Suprapubic skin (tissue), 4 donors: ENCODE data around the gene CASS4. TPM values are rescaled to one million over a fixed set of nuclear protein-coding genes. Genes with fewer than 3 reads are reported as not detected.

Experiments used
- DNase-seq, 2 donors: peaks; one replicate each; pipeline ENCODE4 v3.0.0-alpha.2; 2019; ENCODE audit warnings: low spot score in 2 of 2
- H3K27ac ChIP-seq: fragments of 200-600 bp; sonication (generic); one replicate; pipeline ENCODE4 v1.5.1; 2019
- H3K27me3 ChIP-seq: fragments of 200-600 bp; sonication (generic); one replicate; pipeline ENCODE4 v1.5.1; 2019
- H3K36me3 ChIP-seq: fragments of 200-600 bp; sonication (generic); one replicate; pipeline ENCODE4 v1.5.1; 2019
- H3K4me1 ChIP-seq: fragments of 200-600 bp; sonication (generic); one replicate; pipeline ENCODE4 v1.5.1; 2019
- H3K4me3 ChIP-seq: fragments of 200-600 bp; sonication (generic); one replicate; pipeline ENCODE4 v1.5.1; 2019; ENCODE audit warnings: mild to moderate bottlenecking
- H3K9me3 ChIP-seq: fragments of 200-600 bp; sonication (generic); one replicate; pipeline ENCODE4 v1.5.1; 2019
- EP300 ChIP-seq: sonication (generic); formaldehyde crosslinking; IDR thresholded peaks from one replicate; pipeline ENCODE4 v1.6.1; 2017; ENCODE audit warnings: antibody characterized with exemption
- POLR2A ChIP-seq, 2 donors: fragments of 450-650 bp; IDR thresholded peaks; one replicate each; pipeline ENCODE4 v1.6.1; 2017; ENCODE audit warnings: antibody characterized with exemption in 2 of 2, mild to moderate bottlenecking in 2 of 2, moderate library complexity in 2 of 2
- POLR2AphosphoS5 ChIP-seq, 3 donors: sonication (generic); formaldehyde crosslinking; IDR thresholded peaks; one replicate each; pipeline ENCODE4 v1.6.1; 2017; ENCODE audit warnings: antibody characterized with exemption in 3 of 3
- WGBS: methylation state at CpG from one replicate; pipeline ENCODE4 v1.1.5; 2018; 5-methylcytosine and 5-hydroxymethylcytosine counted together
- total RNA-seq, 4 donors: library from RNA; depleted of rRNA; stranded (reverse); fragments of >200 nt; gene quantifications; one replicate each; pipeline ENCODE4 v1.1.0, GENCODE V29; 2016
- TF ChIP-seq, protein P1 (sequence below), 2 donors: fragments of 200-600 bp in 1 of 2; fragments of 450-650 bp in 1 of 2; sonication (generic) in 1 of 2; IDR thresholded peaks; one replicate each; pipeline ENCODE4 v1.5.1; 2016 to 2019; ENCODE audit warnings: antibody characterized with exemption in 2 of 2, mild to moderate bottlenecking in 1 of 2, moderate library complexity in 1 of 2

CASS4 gene
- total RNA-seq, 4 donors from 2014 or later = 0.42 to 1.9 (median 0.66) TPM

DNA sequence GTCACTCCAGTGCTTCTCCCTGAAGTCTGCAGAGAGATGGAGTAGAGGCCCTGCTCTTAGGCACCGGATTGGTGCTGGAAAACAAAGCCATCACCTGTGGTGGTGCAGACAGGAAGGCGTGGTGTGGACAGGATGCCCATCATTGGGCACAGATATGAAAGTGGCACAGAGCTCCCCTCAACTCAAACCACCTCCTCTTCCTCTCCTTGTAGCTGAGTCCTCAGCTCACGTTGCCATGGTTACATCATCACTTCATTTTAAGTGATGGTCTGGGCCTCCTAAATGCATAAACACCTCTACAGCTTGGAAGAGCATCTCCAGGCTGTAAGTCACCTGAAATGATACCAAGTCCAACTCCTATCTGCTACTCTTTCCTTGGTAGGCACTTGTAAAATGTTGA, 48.4 kb downstream of the CASS4 start:
- DNase-seq = no peak
- Histone ChIP-seq H3K9me3 (no peaks in the 10 kb centered on the region), H3K27ac (no peak overlapping the region), H3K27me3 (no peaks in the 10 kb centered on the region), H3K4me1 (no peaks in the 10 kb centered on the region), H3K4me3 (no peak overlapping the region), H3K36me3 (no peaks in the 10 kb centered on the region)
- TF ChIP-seq POLR2A (IDR thresholded peaks at IDR 0.05) (no peak), POLR2AphosphoS5 (IDR thresholded peaks at IDR 0.05) (no peak), EP300 (no peak)
- TF ChIP-seq, protein P1, sequence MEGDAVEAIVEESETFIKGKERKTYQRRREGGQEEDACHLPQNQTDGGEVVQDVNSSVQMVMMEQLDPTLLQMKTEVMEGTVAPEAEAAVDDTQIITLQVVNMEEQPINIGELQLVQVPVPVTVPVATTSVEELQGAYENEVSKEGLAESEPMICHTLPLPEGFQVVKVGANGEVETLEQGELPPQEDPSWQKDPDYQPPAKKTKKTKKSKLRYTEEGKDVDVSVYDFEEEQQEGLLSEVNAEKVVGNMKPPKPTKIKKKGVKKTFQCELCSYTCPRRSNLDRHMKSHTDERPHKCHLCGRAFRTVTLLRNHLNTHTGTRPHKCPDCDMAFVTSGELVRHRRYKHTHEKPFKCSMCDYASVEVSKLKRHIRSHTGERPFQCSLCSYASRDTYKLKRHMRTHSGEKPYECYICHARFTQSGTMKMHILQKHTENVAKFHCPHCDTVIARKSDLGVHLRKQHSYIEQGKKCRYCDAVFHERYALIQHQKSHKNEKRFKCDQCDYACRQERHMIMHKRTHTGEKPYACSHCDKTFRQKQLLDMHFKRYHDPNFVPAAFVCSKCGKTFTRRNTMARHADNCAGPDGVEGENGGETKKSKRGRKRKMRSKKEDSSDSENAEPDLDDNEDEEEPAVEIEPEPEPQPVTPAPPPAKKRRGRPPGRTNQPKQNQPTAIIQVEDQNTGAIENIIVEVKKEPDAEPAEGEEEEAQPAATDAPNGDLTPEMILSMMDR (IDR thresholded peaks at IDR 0.05) = no peak
- 90% methylated on average over 2 of the region's 3 CpGs for WGBS

DNA sequence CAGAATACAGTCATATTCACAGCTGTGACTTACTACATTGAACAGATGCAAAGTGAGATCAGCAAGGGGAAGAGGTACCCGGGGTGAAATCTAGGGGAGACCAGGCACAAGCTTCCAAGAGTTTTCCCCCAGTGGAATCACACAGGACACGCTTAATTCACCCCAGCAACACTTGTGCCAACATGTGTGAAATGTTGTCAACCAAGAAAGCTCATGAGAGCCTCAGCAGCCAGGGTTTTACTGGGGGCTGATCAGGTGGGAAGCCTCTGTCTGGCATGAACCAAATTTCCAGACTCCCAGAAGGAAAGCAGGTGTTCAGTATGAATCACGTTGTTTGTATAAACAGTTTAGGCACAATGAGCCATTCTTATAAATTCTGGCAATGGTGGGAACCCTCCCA, 49.5 kb downstream of the CASS4 start:
- no peaks in the 10 kb centered on the region for H3K27me3 ChIP-seq
- no peaks in the 10 kb centered on the region for H3K4me1 ChIP-seq
- WGBS = 73% methylated on average over 3 of the region's 3 CpGs
- TF ChIP-seq POLR2AphosphoS5 (IDR thresholded peaks at IDR 0.05) (no peak), POLR2A (IDR thresholded peaks at IDR 0.05) (no peak), EP300 (no peak)
- TF ChIP-seq, protein P1 (IDR thresholded peaks at IDR 0.05) = no peak
- DNase-seq = no peak
- no peak overlapping the region for H3K4me3 ChIP-seq
- no peaks in the 10 kb centered on the region for H3K9me3 ChIP-seq
- no peaks in the 10 kb centered on the region for H3K36me3 ChIP-seq
- no peak overlapping the region for H3K27ac ChIP-seq

DNA sequence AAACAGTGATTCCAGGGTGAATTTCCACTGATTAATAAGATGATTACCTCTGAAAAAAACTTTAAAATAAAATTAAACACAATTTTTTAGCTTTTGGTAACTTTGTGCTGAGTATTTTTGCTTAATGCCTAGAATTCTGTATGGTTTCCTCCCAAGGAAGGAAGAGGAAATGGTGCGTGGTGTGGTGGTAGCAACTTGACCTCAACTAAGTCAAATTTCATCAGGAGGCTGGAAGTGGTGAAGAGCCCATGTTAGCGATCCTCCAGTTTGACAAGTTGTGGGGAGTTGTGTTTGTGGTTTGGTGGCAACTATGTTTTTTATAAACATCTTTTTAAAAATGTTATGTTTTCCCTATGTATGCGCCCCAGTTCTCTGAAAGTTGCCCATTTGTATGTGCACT, 51.4 kb downstream of the CASS4 start:
- WGBS = 70% methylated on average over 3 of the region's 3 CpGs
- H3K4me1 ChIP-seq = peaks cover 10% of the 10 kb centered on the region
- TF ChIP-seq, protein P1 (IDR thresholded peaks at IDR 0.05) = no peak
- TF ChIP-seq EP300 (no peak), POLR2A (IDR thresholded peaks at IDR 0.05) (no peak), POLR2AphosphoS5 (IDR thresholded peaks at IDR 0.05) (no peak)

DNA sequence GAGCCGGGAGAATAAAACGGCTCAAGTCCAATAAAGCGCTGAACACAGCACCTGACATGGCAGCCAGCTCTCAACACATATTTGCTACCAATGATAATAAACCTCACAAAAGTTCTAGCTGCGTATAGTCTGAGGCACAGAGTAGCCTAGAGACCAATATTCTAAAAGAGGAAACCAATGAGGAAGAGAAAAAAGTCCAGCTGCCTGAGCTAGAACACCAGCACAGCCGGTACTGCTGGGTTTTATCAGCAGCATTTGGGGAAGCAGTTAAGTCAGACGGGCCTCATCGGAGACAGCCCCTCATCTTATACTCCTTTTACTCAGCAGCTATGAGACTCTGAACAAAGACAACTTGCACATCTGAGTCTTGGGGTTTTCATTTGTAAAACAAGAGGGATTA, 53.9 kb downstream of the CASS4 start:
- no peak overlapping the region for H3K27ac ChIP-seq
- TF ChIP-seq, protein P1 (IDR thresholded peaks at IDR 0.05) = no peak
- TF ChIP-seq POLR2AphosphoS5 (IDR thresholded peaks at IDR 0.05) (no peak), EP300 (no peak), POLR2A (IDR thresholded peaks at IDR 0.05) (no peak)
- H3K9me3 ChIP-seq = no peaks in the 10 kb centered on the region
- H3K36me3 ChIP-seq = no peaks in the 10 kb centered on the region
- 54% methylated on average over 7 of the region's 7 CpGs for WGBS
- H3K4me1 ChIP-seq = peaks cover 26% of the 10 kb centered on the region
- no peak overlapping the region for H3K4me3 ChIP-seq
- DNase-seq = no peak
- no peaks in the 10 kb centered on the region for H3K27me3 ChIP-seq

More for the DNA sequence above, 51.4 kb downstream of the CASS4 start:
- Histone ChIP-seq H3K9me3 (no peaks in the 10 kb centered on the region), H3K27ac (no peak overlapping the region), H3K27me3 (no peaks in the 10 kb centered on the region), H3K36me3 (no peaks in the 10 kb centered on the region), H3K4me3 (no peak overlapping the region)
- no peak for DNase-seq

DNA sequence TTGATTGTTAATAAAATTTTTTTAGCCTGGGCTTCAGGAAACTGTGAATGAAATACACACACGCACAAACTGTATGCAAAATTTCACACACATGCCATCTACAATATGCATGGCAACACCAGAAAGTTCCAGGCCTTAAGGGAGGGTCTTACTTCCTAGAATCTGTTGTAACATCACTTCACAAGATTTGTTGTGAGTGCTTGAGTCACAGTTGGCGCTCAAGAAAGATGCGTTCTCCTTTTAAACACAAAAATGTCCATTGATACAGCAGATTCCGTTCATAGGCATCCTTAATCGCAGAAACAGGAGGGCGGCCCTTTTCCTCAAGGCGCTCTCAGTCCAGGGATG, 55.9 kb downstream of the CASS4 start:
- Histone ChIP-seq H3K4me3 (peak overlapping the region; percentile 78), H3K9me3 (no peaks in the 10 kb centered on the region), H3K27ac (peak overlapping the region; percentile 82), H3K36me3 (peaks cover 3% of the 10 kb centered on the region), H3K27me3 (no peaks in the 10 kb centered on the region), H3K4me1 (peaks cover 26% of the 10 kb centered on the region)
- WGBS = 7% methylated on average over 6 of the region's 7 CpGs
- TF ChIP-seq, protein P1 (IDR thresholded peaks at IDR 0.05) = no peak
- no peak for TF ChIP-seq POLR2A (IDR thresholded peaks at IDR 0.05)
- no peak for TF ChIP-seq POLR2AphosphoS5 (IDR thresholded peaks at IDR 0.05)
- TF ChIP-seq EP300 = no peak
- DNase-seq = no peak
